SU-DHL-6 (cell line): ENCODE measurements around the gene PDGFA.

Experiments
- H2AFZ ChIP-seq: fragments of 200-600 bp; sonication (generic); 2 replicates; pipeline ENCODE4 v1.6.1; 2014; ENCODE audit warnings: low read depth, mild to moderate bottlenecking, moderate library complexity, mixed read lengths, antibody characterized with exemption, low read length; ENCODE audit not compliant: severe bottlenecking
- H3F3A ChIP-seq: fragments of 200-600 bp; shearing (Covaris generic); 2 replicates; pipeline ENCODE4 v1.6.0; 2016; ENCODE audit warnings: antibody characterized with exemption, mild to moderate bottlenecking; ENCODE audit not compliant: insufficient read depth
- H3K27ac ChIP-seq: fragments of 200-600 bp; sonication (generic); 2 replicates; pipeline ENCODE4 v1.5.1; 2016; ENCODE audit warnings: low read depth, mild to moderate bottlenecking, low read length, moderate library complexity, mixed read lengths
- H3K27me3 ChIP-seq: fragments of 200-600 bp; sonication (generic), shearing (Covaris generic); 2 replicates; pipeline ENCODE4 v1.6.0; 2014; ENCODE audit warnings: mild to moderate bottlenecking, low read length
- H3K36me3 ChIP-seq: fragments of 200-600 bp; sonication (generic); 2 replicates; pipeline ENCODE4 v1.6.1; 2014; ENCODE audit warnings: mild to moderate bottlenecking, low read length, mixed read lengths
- H3K4me2 ChIP-seq: fragments of 300-600, 200-600 bp; shearing (Covaris generic), sonication (generic); 2 replicates; pipeline ENCODE4 v1.6.0; 2014; ENCODE audit warnings: low read length, low read depth, mild to moderate bottlenecking; ENCODE audit not compliant: poor library complexity, severe bottlenecking
- H3K4me3 ChIP-seq: fragments of 200-600 bp; sonication (generic); 2 replicates; pipeline ENCODE4 v1.5.1; 2014; ENCODE audit warnings: antibody characterized with exemption, low read length, mild to moderate bottlenecking, mixed read lengths; ENCODE audit not compliant: insufficient read depth, poor library complexity, severe bottlenecking
- H3K79me2 ChIP-seq: fragments of 200-600 bp; sonication (generic); 2 replicates; pipeline ENCODE4 v1.6.1; 2014; ENCODE audit warnings: mild to moderate bottlenecking, low read length, moderate library complexity; ENCODE audit not compliant: insufficient read depth
- H3K9ac ChIP-seq: fragments of 200-600 bp; sonication (generic); 2 replicates; pipeline ENCODE4 v1.7.0; 2014; ENCODE audit warnings: mild to moderate bottlenecking, low read length
- H3K9me2 ChIP-seq: fragments of 200-600 bp; sonication (generic); replicated peaks from 2 replicates; pipeline ENCODE4 v1.6.1; 2014; ENCODE audit warnings: low read length; ENCODE audit not compliant: insufficient read depth
- H3K9me3 ChIP-seq: fragments of 200-600 bp; sonication (generic); 2 replicates; pipeline ENCODE4 v1.6.1; 2014; ENCODE audit warnings: low read length, mixed read lengths; ENCODE audit not compliant: insufficient read depth
- H4K20me1 ChIP-seq: fragments of 200-600 bp; sonication (generic); 2 replicates; pipeline ENCODE4 v1.6.1; 2014; ENCODE audit warnings: low read depth, mild to moderate bottlenecking, antibody characterized with exemption, low read length, moderate library complexity, mixed read lengths
- EZH2phosphoT487 ChIP-seq: fragments of 200-600 bp; sonication (generic), shearing (Covaris generic); conservative IDR thresholded peaks from 2 replicates; pipeline ENCODE4 v1.6.1; 2018; ENCODE audit warnings: mild to moderate bottlenecking, antibody characterized with exemption, low read length, moderate library complexity, mixed read lengths
- TF ChIP-seq, protein P1 (sequence below): fragments of 200-600 bp; sonication (generic); IDR thresholded peaks from one replicate; pipeline ENCODE4 v1.5.1; 2017; ENCODE audit warnings: antibody characterized with exemption, mild to moderate bottlenecking, low read length, moderate library complexity; ENCODE audit not compliant: insufficient read depth, poor library complexity, severe bottlenecking

PDGFA gene

DNA sequence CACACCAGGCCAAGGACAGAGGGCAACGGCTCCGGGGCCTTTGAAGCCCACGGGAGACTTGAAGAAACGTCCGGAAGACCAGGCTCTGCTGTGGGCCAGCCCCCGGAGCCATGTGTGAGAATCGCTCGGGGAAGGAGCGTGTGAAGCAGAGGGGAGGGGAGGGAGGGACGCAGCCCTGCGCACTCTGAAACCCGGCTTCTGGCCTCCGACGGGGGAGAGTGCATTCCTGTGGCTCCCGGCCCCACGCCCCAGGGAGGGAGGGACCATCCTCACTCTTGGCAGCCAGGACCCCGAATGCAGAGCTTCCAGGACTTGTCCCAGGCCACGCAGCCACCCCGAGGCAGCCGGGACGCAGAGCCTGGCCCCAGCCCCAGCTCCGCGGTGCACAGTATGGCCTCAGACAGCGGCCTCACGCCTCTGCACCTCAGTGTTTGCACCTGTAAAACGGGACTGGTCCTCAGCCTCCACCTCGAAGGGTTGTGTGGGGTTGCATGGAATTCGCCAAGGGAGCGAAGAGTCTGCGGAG is 67.4 kb downstream of the PDGFA start:
- H3K79me2 ChIP-seq, result no peaks in the 10 kb centered on the region
- TF ChIP-seq, protein P1, sequence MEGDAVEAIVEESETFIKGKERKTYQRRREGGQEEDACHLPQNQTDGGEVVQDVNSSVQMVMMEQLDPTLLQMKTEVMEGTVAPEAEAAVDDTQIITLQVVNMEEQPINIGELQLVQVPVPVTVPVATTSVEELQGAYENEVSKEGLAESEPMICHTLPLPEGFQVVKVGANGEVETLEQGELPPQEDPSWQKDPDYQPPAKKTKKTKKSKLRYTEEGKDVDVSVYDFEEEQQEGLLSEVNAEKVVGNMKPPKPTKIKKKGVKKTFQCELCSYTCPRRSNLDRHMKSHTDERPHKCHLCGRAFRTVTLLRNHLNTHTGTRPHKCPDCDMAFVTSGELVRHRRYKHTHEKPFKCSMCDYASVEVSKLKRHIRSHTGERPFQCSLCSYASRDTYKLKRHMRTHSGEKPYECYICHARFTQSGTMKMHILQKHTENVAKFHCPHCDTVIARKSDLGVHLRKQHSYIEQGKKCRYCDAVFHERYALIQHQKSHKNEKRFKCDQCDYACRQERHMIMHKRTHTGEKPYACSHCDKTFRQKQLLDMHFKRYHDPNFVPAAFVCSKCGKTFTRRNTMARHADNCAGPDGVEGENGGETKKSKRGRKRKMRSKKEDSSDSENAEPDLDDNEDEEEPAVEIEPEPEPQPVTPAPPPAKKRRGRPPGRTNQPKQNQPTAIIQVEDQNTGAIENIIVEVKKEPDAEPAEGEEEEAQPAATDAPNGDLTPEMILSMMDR, result no peak
- TF ChIP-seq EZH2phosphoT487, result no peak
- H3K27ac ChIP-seq, result no peak overlapping the region
- no peaks in the 10 kb centered on the region for H3K27me3 ChIP-seq
- H2AFZ ChIP-seq, result no peak overlapping the region
- no peaks in the 10 kb centered on the region for H3K36me3 ChIP-seq
- H4K20me1 ChIP-seq, result no peaks in the 10 kb centered on the region
- no peaks in the 10 kb centered on the region for H3F3A ChIP-seq
- no peak overlapping the region for H3K4me3 ChIP-seq
- no peaks in the 10 kb centered on the region for H3K9me2 ChIP-seq
- no peaks in the 10 kb centered on the region for H3K9me3 ChIP-seq
- H3K9ac ChIP-seq, result no peak overlapping the region
- no peak overlapping the region for H3K4me2 ChIP-seq

DNA sequence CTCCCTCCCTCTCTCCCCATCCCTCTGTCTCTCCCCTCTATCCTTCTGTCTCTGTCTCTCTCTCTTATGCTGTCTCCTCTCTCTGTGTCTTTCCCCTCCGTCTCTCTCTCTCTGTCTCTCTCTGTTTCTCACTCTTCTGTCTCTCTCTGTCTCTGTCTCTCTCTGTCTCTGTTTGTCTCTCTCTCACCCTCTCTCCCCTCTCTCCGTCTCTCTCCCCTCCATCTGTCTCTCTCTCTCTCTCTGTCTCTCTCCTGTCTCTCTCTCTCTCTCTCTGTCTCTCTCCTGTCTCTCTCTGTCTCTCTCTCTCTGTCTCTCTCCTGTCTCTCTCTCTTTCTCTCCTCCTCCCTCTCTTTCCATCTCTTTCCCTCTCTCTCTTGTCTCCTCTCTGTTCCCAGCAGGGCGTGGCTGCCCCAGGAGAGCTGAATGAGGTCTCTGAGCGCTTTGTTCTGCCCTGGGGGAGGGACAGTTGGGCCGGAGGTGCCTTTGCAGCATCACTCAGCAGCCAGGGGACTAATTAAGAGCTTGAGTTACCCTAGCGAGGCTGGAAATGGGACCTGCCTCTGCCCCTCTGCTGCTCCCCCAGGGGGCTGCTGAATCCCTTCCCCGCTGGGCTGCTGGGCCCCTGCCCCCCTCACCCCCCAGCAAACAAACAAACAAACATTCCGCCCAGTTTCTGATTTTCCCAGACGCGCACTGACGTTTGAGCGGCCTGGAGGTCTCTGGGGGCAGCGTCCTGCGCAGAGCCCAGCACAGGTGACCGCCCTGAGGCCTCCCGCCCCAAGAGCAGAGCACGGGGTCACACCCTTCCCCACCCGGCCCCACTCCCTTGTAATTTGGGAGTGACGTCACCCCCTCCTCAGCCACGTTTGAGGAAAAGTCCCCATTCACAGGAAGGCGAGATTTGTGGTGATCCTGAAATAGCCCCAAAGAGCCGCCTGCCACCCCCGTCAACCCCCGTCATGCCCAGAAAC is 68.1 kb downstream of the PDGFA start:
- Histone ChIP-seq H3K9me3 (no peaks in the 10 kb centered on the region), H3K36me3 (no peaks in the 10 kb centered on the region), H3K9ac (no peak overlapping the region), H3F3A (no peaks in the 10 kb centered on the region), H3K27ac (no peak overlapping the region), H3K27me3 (no peaks in the 10 kb centered on the region), H3K79me2 (no peaks in the 10 kb centered on the region), H3K4me3 (no peak overlapping the region), H4K20me1 (no peaks in the 10 kb centered on the region), H2AFZ (no peak overlapping the region), H3K4me2 (no peak overlapping the region), H3K9me2 (no peaks in the 10 kb centered on the region)
- TF ChIP-seq, protein P1, result no peak
- no peak for TF ChIP-seq EZH2phosphoT487

GRCh38 chr7:450741-451140 is 68.9 kb downstream of the PDGFA start:
- Histone ChIP-seq H3K9ac (no peak overlapping the region), H2AFZ (no peak overlapping the region), H3K4me2 (no peak overlapping the region), H3K4me3 (no peak overlapping the region), H3K9me2 (no peaks in the 10 kb centered on the region), H3F3A (no peaks in the 10 kb centered on the region), H3K27me3 (no peaks in the 10 kb centered on the region), H3K36me3 (no peaks in the 10 kb centered on the region), H4K20me1 (no peaks in the 10 kb centered on the region), H3K79me2 (no peaks in the 10 kb centered on the region), H3K27ac (no peak overlapping the region), H3K9me3 (no peaks in the 10 kb centered on the region)
- TF ChIP-seq, protein P1, result no peak
- TF ChIP-seq EZH2phosphoT487, result no peak
